K562 (cell line): ENCODE measurements around the gene TRPC4AP. TPM values are rescaled to one million over a fixed set of nuclear protein-coding genes. Genes with fewer than 3 reads are reported as not detected.

Source experiments
- ATAC-seq: fragments of 200-7000 bp; cut with Tn5 transposase; 3 replicates; pipeline ENCODE4 v1.9.1; 2020; ENCODE audit warnings: moderate library complexity
- BruUV-seq: library from RNA; stranded (reverse); fragments of 400-500 nt; replicated peaks from 2 replicates; lab custom pipeline; 2021; lab: Mats Ljungman, UMichigan
- CTCF ChIA-PET: fragments of 300-600 bp; formaldehyde crosslinking; extraction: SDS; loops from one replicate; lab custom pipeline; 2021; ENCODE audit warnings: low intra/inter-chr PET ratio; lab: Yijun Ruan, JAX
- POLR2A ChIA-PET: fragments of 300-600, 350-650 bp; sonication (Branson Sonifier 250); formaldehyde crosslinking; extraction: SDS; loops from one replicate; lab custom pipeline; 2021; ENCODE audit warnings: antibody characterized with exemption, inconsistent platforms; lab: Yijun Ruan, JAX
- DNase-seq, 4 experiments: peaks; one replicate each; pipeline versions ENCODE4 v3.0.0 to v3.0.0-alpha.2; 2011 to 2018; ENCODE audit warnings: low spot score in 3 of 4, mixed read lengths in 3 of 4; ENCODE audit errors: extremely low read depth in 1 of 4
- FAIRE-seq: peaks from 2 replicates; lab custom pipeline; 2011; peaks lifted over from hg19 to GRCh38; lab: Jason Lieb, UNC
- H2AFZ ChIP-seq: 2 replicates; pipeline ENCODE4 v1.6.0; 2011; ENCODE audit warnings: low read depth, low read length, control low read depth, inconsistent platforms
- H3K27ac ChIP-seq: fragments of 200-600 bp; 3 replicates; pipeline ENCODE4 v1.8.0; 2011; ENCODE audit warnings: low read depth, mild to moderate bottlenecking, control low read depth, inconsistent platforms, low read length, moderate library complexity, mixed read lengths; ENCODE audit errors: extremely low read depth
- H3K27me3 ChIP-seq, 2 experiments: fragments of 300-600 bp in 1 of 2; 2 replicates in 1 of 2; 3 replicates in 1 of 2; pipeline versions ENCODE4 v1.6.0 to v1.8.0; 2011; ENCODE audit warnings: inconsistent platforms in 2 of 2, low read length in 2 of 2, mild to moderate bottlenecking in 1 of 2, mixed read lengths in 1 of 2, moderate library complexity in 1 of 2; ENCODE audit not compliant: control insufficient read depth in 2 of 2, insufficient read depth in 2 of 2
- H3K36me3 ChIP-seq: fragments of 300-600 bp; 3 replicates; pipeline ENCODE4 v1.8.0; 2011; ENCODE audit warnings: mild to moderate bottlenecking, low read length, inconsistent platforms; ENCODE audit not compliant: control insufficient read depth, insufficient read depth
- H3K4me1 ChIP-seq, 2 experiments: fragments of 200-600 bp in 1 of 2; replicated peaks in 1 of 2; 2 replicates in 1 of 2; 3 replicates in 1 of 2; pipeline versions ENCODE4 v1.5.1 to v1.8.0; 2011; ENCODE audit warnings: inconsistent platforms in 2 of 2, low read length in 2 of 2, mild to moderate bottlenecking in 1 of 2, mixed read lengths in 1 of 2, moderate library complexity in 1 of 2; ENCODE audit not compliant: control insufficient read depth in 2 of 2, insufficient read depth in 2 of 2
- H3K4me2 ChIP-seq: 2 replicates; pipeline ENCODE4 v1.6.1; 2011; ENCODE audit warnings: low read length, control low read depth, inconsistent platforms, mixed read lengths; ENCODE audit not compliant: insufficient read depth
- H3K4me3 ChIP-seq: fragments of 200-600 bp; sonication (generic), shearing (Covaris generic); 2 replicates; pipeline ENCODE4 v1.5.1; 2016; ENCODE audit warnings: control low read depth, inconsistent platforms
- H3K79me2 ChIP-seq: fragments of 200-600 bp; 3 replicates; pipeline ENCODE4 v1.8.0; 2011; ENCODE audit warnings: low read length, inconsistent platforms; ENCODE audit not compliant: control insufficient read depth, insufficient read depth
- H3K9ac ChIP-seq, 2 experiments: 2 replicates each; pipeline versions ENCODE4 v1.6.0 to v1.6.1; 2011; ENCODE audit warnings: low read depth in 2 of 2, low read length in 2 of 2, control low read depth in 1 of 2, inconsistent platforms in 1 of 2, mild to moderate bottlenecking in 1 of 2, mixed read lengths in 1 of 2; ENCODE audit not compliant: insufficient read depth in 1 of 2
- H3K9me1 ChIP-seq: one replicate; pipeline ENCODE4 v1.6.0; 2011; ENCODE audit warnings: inconsistent platforms, mild to moderate bottlenecking, low read length, moderate library complexity; ENCODE audit not compliant: control insufficient read depth, insufficient read depth
- H3K9me3 ChIP-seq: replicated peaks from 2 replicates; pipeline ENCODE4 v1.5.1; 2011; ENCODE audit warnings: low read depth, low read length, inconsistent platforms; ENCODE audit not compliant: control insufficient read depth, insufficient read depth
- H4K20me1 ChIP-seq: replicated peaks from 2 replicates; pipeline ENCODE4 v1.6.1; 2011; ENCODE audit warnings: low read length, inconsistent platforms, mixed read lengths; ENCODE audit not compliant: control insufficient read depth, insufficient read depth
- POLR2G ChIP-seq: fragments of 200-400 bp; formaldehyde crosslinking; IDR thresholded peaks from 2 replicates; pipeline ENCODE4 v1.6.1; 2017; ENCODE audit warnings: low read depth, mild to moderate bottlenecking, antibody characterized with exemption, low read length, moderate library complexity
- SNIP1 ChIP-seq: fragments of 450-650 bp; IDR thresholded peaks from 2 replicates; pipeline ENCODE4 v1.7.1; 2017; ENCODE audit warnings: low read depth, mild to moderate bottlenecking
- SP1 ChIP-seq: sonication (generic); formaldehyde crosslinking; IDR thresholded peaks from 2 replicates; pipeline ENCODE4 v1.8.1; 2022; ENCODE audit warnings: mild to moderate bottlenecking, missing genetic modification reagents
- SREBF1 ChIP-seq: fragments of 150-350 bp; IDR thresholded peaks from 2 replicates; pipeline ENCODE4 v1.6.1; 2014; ENCODE audit warnings: antibody characterized with exemption, low read depth, low read length, borderline replicate concordance
- TARDBP ChIP-seq: fragments of 450-650 bp; IDR thresholded peaks from 2 replicates; pipeline ENCODE4 v1.6.1; 2016
- ZC3H4 ChIP-seq: sonication (generic); formaldehyde crosslinking; IDR thresholded peaks from 2 replicates; pipeline ENCODE4 v1.9.0; 2021; ENCODE audit warnings: missing genetic modification reagents, borderline replicate concordance
- ZNF274 ChIP-seq: IDR thresholded peaks from 2 replicates; pipeline ENCODE4 v1.6.1; 2011; ENCODE audit warnings: low read depth, mild to moderate bottlenecking, low read length, moderate library complexity, borderline replicate concordance
- ZNF764 ChIP-seq: fragments of 250-450 bp; sonication (Bioruptor Pico); IDR thresholded peaks from 2 replicates; pipeline ENCODE4 v1.4.0; 2020; ENCODE audit warnings: low read depth, mild to moderate bottlenecking, moderate library complexity
- WGBS: fragments of 100-300 bp; shearing (Covaris generic); methylation state at CpG from one replicate; pipeline ENCODE4 v1.1.6; 2016; ENCODE audit warnings: low coverage, mixed read lengths; ENCODE audit not compliant: insufficient coverage; ENCODE audit errors: missing lambda C conversion rate; 5-methylcytosine and 5-hydroxymethylcytosine counted together
- in situ Hi-C: fragments of 300-500 bp; cut with MboI; formaldehyde crosslinking; loops from 4 replicates; pipeline ENCODE4 v1.15.0; 2018; ENCODE audit warnings: inconsistent platforms, mixed read lengths
- intact Hi-C: fragments of 100-400 bp; cut with micrococcal nuclease; formaldehyde crosslinking; loops from 2 replicates; pipeline ENCODE4 v1.14.2; 2022
- polyA plus RNA-seq, 8 experiments: library from polyadenylated mRNA; depleted of rRNA in 4 of 8; stranded (reverse) in 5 of 8; unstranded in 3 of 8; fragments of >200 nt; fragmentation: Nextera tagmentation in 2 of 8; fragmentation: Illumina TruSeq in 1 of 8; extraction: Ambion mirVana in 2 of 8; extraction: Trizol in 1 of 8; gene quantifications; 2 replicates each; pipeline versions ENCODE4 v1.2.1 to v1.2.3, GENCODE V29; 2011 to 2014; ENCODE audit warnings: inconsistent platforms in 1 of 8, missing spikeins in 1 of 8
- total RNA-seq, 7 experiments: library from RNA; depleted of rRNA in 6 of 7; stranded (reverse); fragments of >200 nt in 6 of 7; fragmentation: Illumina TruSeq in 2 of 7; extraction: Trizol in 2 of 7; gene quantifications; 2 replicates each; pipeline versions ENCODE4 v1.2.1 to v1.2.3, GENCODE V29; 2011 to 2021; ENCODE audit warnings: low replicate concordance in 1 of 7
- TF ChIP-seq, protein P1 (sequence below): fragments of 150-350 bp; IDR thresholded peaks from 2 replicates; pipeline ENCODE4 v1.6.1; 2014; ENCODE audit warnings: low read depth, mild to moderate bottlenecking, low read length, borderline replicate concordance
- TF ChIP-seq, protein P2 (sequence below): sonication (generic); formaldehyde crosslinking; IDR thresholded peaks from 2 replicates; pipeline ENCODE4 v1.9.0; 2022; ENCODE audit warnings: mild to moderate bottlenecking, missing genetic modification reagents
- TF ChIP-seq, protein P3 (sequence below): fragments of 450-650 bp; formaldehyde crosslinking; IDR thresholded peaks from 2 replicates; pipeline ENCODE4 v1.4.0; 2022; ENCODE audit warnings: missing genetic modification characterization
- TF ChIP-seq, protein P4 (sequence below): fragments of 250-450 bp; sonication (Bioruptor Pico); IDR thresholded peaks from 2 replicates; pipeline ENCODE4 v1.5.1; 2021; ENCODE audit warnings: mild to moderate bottlenecking

Gene TRPC4AP
- total and polyA plus RNA-seq, 9 of the 15 experiments (the other 6 are each of a cell fraction or from before 2014, with no cell fraction given): 2.3 to 70.3 (median 33.3) TPM

DNA sequence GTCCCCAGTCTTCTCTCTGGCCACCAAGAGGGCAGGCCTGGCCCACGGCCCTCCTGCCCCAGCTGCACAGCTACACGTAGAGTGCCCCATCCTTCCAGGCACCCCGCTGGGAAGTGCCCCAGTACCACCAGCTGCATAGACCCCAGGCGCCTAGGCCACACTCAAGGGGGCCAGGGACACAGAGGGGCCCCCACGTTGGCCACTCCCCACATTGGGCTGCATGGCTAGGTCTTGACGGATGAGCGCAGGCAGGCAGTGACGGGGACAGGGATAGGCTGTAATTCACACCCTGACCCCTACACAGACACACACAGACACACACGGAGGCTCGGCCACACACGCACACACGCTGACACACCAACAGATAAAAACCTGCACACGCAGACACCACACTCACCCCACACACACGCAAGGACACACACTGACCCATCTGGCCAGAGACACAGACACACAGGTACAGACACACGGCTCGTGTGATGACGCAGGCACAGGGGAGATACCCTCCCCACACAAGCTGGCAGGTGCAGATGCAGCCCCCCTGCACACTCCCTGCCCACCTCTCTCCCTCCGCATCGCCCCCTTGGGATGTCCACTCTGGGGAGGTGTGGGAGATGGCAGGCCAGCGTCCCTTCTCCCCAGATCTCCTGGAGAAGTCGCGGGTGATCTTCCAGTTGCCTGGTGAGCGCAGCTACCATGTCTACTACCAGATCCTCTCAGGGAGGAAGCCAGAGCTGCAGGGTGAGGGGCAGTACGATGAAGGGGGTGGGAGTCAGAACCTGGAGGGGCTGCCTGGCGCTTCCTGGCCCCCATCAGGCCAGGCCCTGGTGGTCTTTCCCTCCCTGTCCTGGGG lies 106.9 kb downstream of the TRPC4AP start:
- Histone ChIP-seq H4K20me1 (no peaks in the 10 kb centered on the region), H3K4me3 (no peak overlapping the region), H3K27me3 (no peaks in the 10 kb centered on the region), H3K9me1 (no peaks in the 10 kb centered on the region), H3K4me1 (peaks cover 1 to 42% of the 10 kb centered on the region in 2 experiments; a peak in 3 of 5 replicates), H3K9me3 (no peaks in the 10 kb centered on the region), H3K79me2 (no peaks in the 10 kb centered on the region), H3K9ac (peak overlapping the region in 1 of 2 experiments; percentile 75; a peak in 2 of 4 replicates), H3K4me2 (no peak overlapping the region), H3K36me3 (no peaks in the 10 kb centered on the region), H2AFZ (no peak overlapping the region; the same call in 1 of the 2 replicates), H3K27ac (no peak overlapping the region)
- intact Hi-C loops: no loop called here
- in situ Hi-C loops: no loop called here
- no peak for ATAC-seq
- no TSS peak for BruUV-seq
- POLR2A ChIA-PET: interaction anchor here (1.4 kb wide), 1 partner anchor 12 kb away, joined by 5 read pairs; no protein-coding TSS in a partner anchor
- CTCF ChIA-PET: no interaction called here
- no peak for DNase-seq
- WGBS: 42% methylated on average over 25 of the region's 25 CpGs
- no peak for FAIRE-seq
- TF ChIP-seq, protein P1, sequence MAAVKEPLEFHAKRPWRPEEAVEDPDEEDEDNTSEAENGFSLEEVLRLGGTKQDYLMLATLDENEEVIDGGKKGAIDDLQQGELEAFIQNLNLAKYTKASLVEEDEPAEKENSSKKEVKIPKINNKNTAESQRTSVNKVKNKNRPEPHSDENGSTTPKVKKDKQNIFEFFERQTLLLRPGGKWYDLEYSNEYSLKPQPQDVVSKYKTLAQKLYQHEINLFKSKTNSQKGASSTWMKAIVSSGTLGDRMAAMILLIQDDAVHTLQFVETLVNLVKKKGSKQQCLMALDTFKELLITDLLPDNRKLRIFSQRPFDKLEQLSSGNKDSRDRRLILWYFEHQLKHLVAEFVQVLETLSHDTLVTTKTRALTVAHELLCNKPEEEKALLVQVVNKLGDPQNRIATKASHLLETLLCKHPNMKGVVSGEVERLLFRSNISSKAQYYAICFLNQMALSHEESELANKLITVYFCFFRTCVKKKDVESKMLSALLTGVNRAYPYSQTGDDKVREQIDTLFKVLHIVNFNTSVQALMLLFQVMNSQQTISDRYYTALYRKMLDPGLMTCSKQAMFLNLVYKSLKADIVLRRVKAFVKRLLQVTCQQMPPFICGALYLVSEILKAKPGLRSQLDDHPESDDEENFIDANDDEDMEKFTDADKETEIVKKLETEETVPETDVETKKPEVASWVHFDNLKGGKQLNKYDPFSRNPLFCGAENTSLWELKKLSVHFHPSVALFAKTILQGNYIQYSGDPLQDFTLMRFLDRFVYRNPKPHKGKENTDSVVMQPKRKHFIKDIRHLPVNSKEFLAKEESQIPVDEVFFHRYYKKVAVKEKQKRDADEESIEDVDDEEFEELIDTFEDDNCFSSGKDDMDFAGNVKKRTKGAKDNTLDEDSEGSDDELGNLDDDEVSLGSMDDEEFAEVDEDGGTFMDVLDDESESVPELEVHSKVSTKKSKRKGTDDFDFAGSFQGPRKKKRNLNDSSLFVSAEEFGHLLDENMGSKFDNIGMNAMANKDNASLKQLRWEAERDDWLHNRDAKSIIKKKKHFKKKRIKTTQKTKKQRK: no peak
- TF ChIP-seq ZC3H4 (CRISPR knock-in tag) (no peak), ZNF764 (CRISPR knock-in tag) (0 out of 2 replicates have a peak, but pooled peaks have one; percentile 12), POLR2G (peak; percentile 77), ZNF274 (no peak), TARDBP (peak; percentile 59; the same call in 1 of the 2 replicates), SREBF1 (no peak), SNIP1 (no peak), SP1 (CRISPR knock-in tag) (no peak)
- TF ChIP-seq, protein P2, sequence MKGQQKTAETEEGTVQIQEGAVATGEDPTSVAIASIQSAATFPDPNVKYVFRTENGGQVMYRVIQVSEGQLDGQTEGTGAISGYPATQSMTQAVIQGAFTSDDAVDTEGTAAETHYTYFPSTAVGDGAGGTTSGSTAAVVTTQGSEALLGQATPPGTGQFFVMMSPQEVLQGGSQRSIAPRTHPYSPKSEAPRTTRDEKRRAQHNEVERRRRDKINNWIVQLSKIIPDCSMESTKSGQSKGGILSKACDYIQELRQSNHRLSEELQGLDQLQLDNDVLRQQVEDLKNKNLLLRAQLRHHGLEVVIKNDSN (CRISPR knock-in tag): no peak
- TF ChIP-seq, protein P3, sequence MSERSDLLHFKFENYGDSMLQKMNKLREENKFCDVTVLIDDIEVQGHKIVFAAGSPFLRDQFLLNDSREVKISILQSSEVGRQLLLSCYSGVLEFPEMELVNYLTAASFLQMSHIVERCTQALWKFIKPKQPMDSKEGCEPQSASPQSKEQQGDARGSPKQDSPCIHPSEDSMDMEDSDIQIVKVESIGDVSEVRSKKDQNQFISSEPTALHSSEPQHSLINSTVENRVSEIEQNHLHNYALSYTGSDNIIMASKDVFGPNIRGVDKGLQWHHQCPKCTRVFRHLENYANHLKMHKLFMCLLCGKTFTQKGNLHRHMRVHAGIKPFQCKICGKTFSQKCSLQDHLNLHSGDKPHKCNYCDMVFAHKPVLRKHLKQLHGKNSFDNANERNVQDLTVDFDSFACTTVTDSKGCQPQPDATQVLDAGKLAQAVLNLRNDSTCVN (CRISPR knock-in tag): no peak
- TF ChIP-seq, protein P4, sequence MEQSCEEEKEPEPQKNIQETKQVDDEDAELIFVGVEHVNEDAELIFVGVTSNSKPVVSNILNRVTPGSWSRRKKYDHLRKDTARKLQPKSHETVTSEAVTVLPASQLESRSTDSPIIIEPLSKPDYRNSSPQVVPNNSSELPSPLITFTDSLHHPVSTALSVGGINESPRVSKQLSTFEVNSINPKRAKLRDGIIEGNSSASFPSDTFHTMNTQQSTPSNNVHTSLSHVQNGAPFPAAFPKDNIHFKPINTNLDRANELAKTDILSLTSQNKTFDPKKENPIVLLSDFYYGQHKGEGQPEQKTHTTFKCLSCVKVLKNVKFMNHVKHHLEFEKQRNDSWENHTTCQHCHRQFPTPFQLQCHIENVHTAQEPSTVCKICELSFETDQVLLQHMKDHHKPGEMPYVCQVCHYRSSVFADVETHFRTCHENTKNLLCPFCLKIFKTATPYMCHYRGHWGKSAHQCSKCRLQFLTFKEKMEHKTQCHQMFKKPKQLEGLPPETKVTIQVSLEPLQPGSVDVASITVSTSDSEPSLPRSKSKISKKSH: no peak
